Esophagus muscularis mucosa (tissue), 4 donors: ENCODE measurements around the gene FZR1.

ENCODE experiments used
- EP300 ChIP-seq: sonication (generic); formaldehyde crosslinking; IDR thresholded peaks from one replicate; pipeline ENCODE4 v1.6.1; 2017; ENCODE audit warnings: antibody characterized with exemption
- POLR2A ChIP-seq: fragments of 450-650 bp; IDR thresholded peaks from one replicate; pipeline ENCODE4 v1.6.1; 2017; ENCODE audit warnings: antibody characterized with exemption, moderate library complexity, mild to moderate bottlenecking, low read depth
- POLR2AphosphoS5 ChIP-seq, 2 donors: sonication (generic); formaldehyde crosslinking; IDR thresholded peaks; one replicate each; pipeline ENCODE4 v1.6.1; 2017; ENCODE audit warnings: antibody characterized with exemption in 2 of 2
- TF ChIP-seq, protein P1 (sequence below), 3 experiments: fragments of 200-600 bp in 2 of 3; fragments of 450-650 bp in 1 of 3; sonication (generic) in 2 of 3; IDR thresholded peaks; one replicate each; pipeline ENCODE4 v1.5.1; 2017 to 2019; ENCODE audit warnings: antibody characterized with exemption in 3 of 3, mild to moderate bottlenecking in 2 of 3, moderate library complexity in 1 of 3

DNA sequence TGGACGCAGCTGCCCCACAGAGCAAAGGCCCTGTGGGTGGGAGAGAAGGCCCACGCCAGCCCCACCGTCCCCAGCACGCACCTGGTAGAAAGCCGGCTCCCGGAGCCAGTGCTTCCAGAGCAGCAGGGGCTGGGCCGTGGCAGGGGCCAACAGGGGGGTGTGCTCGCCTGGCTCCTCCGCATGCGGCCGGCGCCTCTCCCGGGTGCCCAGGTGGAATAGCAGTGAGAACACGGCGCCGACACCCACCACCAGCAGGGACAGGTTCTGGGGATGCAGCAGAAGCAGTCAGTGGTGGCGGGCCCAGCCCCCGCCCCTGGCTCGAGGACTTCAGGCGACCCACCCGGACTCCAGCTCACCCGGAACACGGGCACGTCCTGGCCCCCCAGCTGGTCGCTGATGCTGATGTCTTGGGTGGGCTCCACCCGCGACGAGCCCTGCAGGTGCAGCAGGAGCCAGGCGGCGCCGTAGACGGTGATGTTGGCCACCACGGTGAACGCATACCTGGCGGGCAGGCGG is 41.7 kb downstream of the FZR1 start:
- TF ChIP-seq POLR2A (no peak), EP300 (no peak), POLR2AphosphoS5 (IDR thresholded peaks at IDR 0.05) (no peak)
- TF ChIP-seq, protein P1, sequence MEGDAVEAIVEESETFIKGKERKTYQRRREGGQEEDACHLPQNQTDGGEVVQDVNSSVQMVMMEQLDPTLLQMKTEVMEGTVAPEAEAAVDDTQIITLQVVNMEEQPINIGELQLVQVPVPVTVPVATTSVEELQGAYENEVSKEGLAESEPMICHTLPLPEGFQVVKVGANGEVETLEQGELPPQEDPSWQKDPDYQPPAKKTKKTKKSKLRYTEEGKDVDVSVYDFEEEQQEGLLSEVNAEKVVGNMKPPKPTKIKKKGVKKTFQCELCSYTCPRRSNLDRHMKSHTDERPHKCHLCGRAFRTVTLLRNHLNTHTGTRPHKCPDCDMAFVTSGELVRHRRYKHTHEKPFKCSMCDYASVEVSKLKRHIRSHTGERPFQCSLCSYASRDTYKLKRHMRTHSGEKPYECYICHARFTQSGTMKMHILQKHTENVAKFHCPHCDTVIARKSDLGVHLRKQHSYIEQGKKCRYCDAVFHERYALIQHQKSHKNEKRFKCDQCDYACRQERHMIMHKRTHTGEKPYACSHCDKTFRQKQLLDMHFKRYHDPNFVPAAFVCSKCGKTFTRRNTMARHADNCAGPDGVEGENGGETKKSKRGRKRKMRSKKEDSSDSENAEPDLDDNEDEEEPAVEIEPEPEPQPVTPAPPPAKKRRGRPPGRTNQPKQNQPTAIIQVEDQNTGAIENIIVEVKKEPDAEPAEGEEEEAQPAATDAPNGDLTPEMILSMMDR (IDR thresholded peaks at IDR 0.05), result no peak
